ENCODE results near the gene TLCD3A.
"Not testable (repeated sequence)": the region's sequence is repeated elsewhere in the genome, so short reads cannot be mapped to it uniquely, and the experiment has no call there.

The TLCD3A gene

GRCh38 chr17:690361-690760 is 42.0 kb upstream of the TLCD3A start:
- no peak for TF ChIP-seq CTCF (IDR thresholded peaks at IDR 0.05; ENCODE audit: insufficient read depth, low read depth, low read length, missing control alignments)
- H3K4me3 ChIP-seq (ENCODE audit: low read length), result no peak overlapping the region
- no peak for DNase-seq (ENCODE audit: low read depth)

GRCh38 chr17:691423-691822 is 41.0 kb upstream of the TLCD3A start:
- no peak for TF ChIP-seq CTCF (IDR thresholded peaks at IDR 0.05; ENCODE audit: insufficient read depth, low read depth, low read length, missing control alignments)
- peak; percentile 61 for DNase-seq (ENCODE audit: low read depth)
- H3K4me3 ChIP-seq (ENCODE audit: low read length), result no peak overlapping the region

GRCh38 chr17:692116-692515 is 40.3 kb upstream of the TLCD3A start:
- no peak overlapping the region for H3K4me3 ChIP-seq (ENCODE audit: low read length)
- peak; percentile 26 for DNase-seq (ENCODE audit: low read depth)
- TF ChIP-seq CTCF (IDR thresholded peaks at IDR 0.05; ENCODE audit: insufficient read depth, low read depth, low read length, missing control alignments), result no peak

GRCh38 chr17:693791-694638 is 38.4 kb upstream of the TLCD3A start:
- peak; percentile 94 for DNase-seq (ENCODE audit: low read depth)
- no peak overlapping the region for H3K4me3 ChIP-seq (ENCODE audit: low read length)

GRCh38 chr17:696369-696768 is 36.0 kb upstream of the TLCD3A start:
- H3K4me3 ChIP-seq (ENCODE audit: low read length), result no peak overlapping the region
- no peak for DNase-seq (ENCODE audit: low read depth)
- no peak for TF ChIP-seq CTCF (IDR thresholded peaks at IDR 0.05; ENCODE audit: insufficient read depth, low read depth, low read length, missing control alignments)

More at GRCh38 chr17:693791-694638, 38.4 kb upstream of the TLCD3A start:
- TF ChIP-seq CTCF (IDR thresholded peaks at IDR 0.05; ENCODE audit: insufficient read depth, low read depth, low read length, missing control alignments), result no peak

- H3K4me3 ChIP-seq (ENCODE audit: low read length), result no peak overlapping the region
- DNase-seq (ENCODE audit: low read depth), result no peak
- TF ChIP-seq CTCF (IDR thresholded peaks at IDR 0.05; ENCODE audit: insufficient read depth, low read depth, low read length, missing control alignments), result no peak
Measured at GRCh38 chr17:697682-698081, 34.7 kb upstream of the TLCD3A start.

- H3K4me3 ChIP-seq (ENCODE audit: low read length); DNase-seq (ENCODE audit: low read depth): not testable (repeated sequence)
Measured at GRCh38 chr17:698096-698495, 34.3 kb upstream of the TLCD3A start.
